ENCODE measurements around the gene ORAI2.
"Not testable (repeated sequence)": the region's sequence is repeated elsewhere in the genome, so short reads cannot be mapped to it uniquely, and the experiment has no call there.

- TF ChIP-seq CTCF (IDR thresholded peaks at IDR 0.05; ENCODE audit: low read length); EZH2 (IDR thresholded peaks at IDR 0.05; ENCODE audit: borderline replicate concordance, low read length): not testable (repeated sequence)
Measured at GRCh38 chr7:102505298-102506185, 72.2 kb downstream of the ORAI2 start.

Data from OCI-LY1 (cell line).